Suprapubic skin (tissue), 4 donors: ENCODE results near the gene LMBR1. TPM values are rescaled to one million over a fixed set of nuclear protein-coding genes. Genes with fewer than 3 reads are reported as not detected.

Experiments used
- DNase-seq, 2 donors: peaks; one replicate each; pipeline ENCODE4 v3.0.0-alpha.2; 2019; ENCODE audit warnings: low spot score in 2 of 2
- H3K27ac ChIP-seq: fragments of 200-600 bp; sonication (generic); one replicate; pipeline ENCODE4 v1.5.1; 2019
- H3K27me3 ChIP-seq: fragments of 200-600 bp; sonication (generic); one replicate; pipeline ENCODE4 v1.5.1; 2019
- H3K36me3 ChIP-seq: fragments of 200-600 bp; sonication (generic); one replicate; pipeline ENCODE4 v1.5.1; 2019
- H3K4me1 ChIP-seq: fragments of 200-600 bp; sonication (generic); one replicate; pipeline ENCODE4 v1.5.1; 2019
- H3K4me3 ChIP-seq: fragments of 200-600 bp; sonication (generic); one replicate; pipeline ENCODE4 v1.5.1; 2019; ENCODE audit warnings: mild to moderate bottlenecking
- H3K9me3 ChIP-seq: fragments of 200-600 bp; sonication (generic); one replicate; pipeline ENCODE4 v1.5.1; 2019
- EP300 ChIP-seq: sonication (generic); formaldehyde crosslinking; IDR thresholded peaks from one replicate; pipeline ENCODE4 v1.6.1; 2017; ENCODE audit warnings: antibody characterized with exemption
- POLR2A ChIP-seq, 2 donors: fragments of 450-650 bp; IDR thresholded peaks; one replicate each; pipeline ENCODE4 v1.6.1; 2017; ENCODE audit warnings: antibody characterized with exemption in 2 of 2, mild to moderate bottlenecking in 2 of 2, moderate library complexity in 2 of 2
- POLR2AphosphoS5 ChIP-seq, 3 donors: sonication (generic); formaldehyde crosslinking; IDR thresholded peaks; one replicate each; pipeline ENCODE4 v1.6.1; 2017; ENCODE audit warnings: antibody characterized with exemption in 3 of 3
- WGBS: methylation state at CpG from one replicate; pipeline ENCODE4 v1.1.5; 2018; 5-methylcytosine and 5-hydroxymethylcytosine counted together
- total RNA-seq, 4 donors: library from RNA; depleted of rRNA; stranded (reverse); fragments of >200 nt; gene quantifications; one replicate each; pipeline ENCODE4 v1.1.0, GENCODE V29; 2016
- TF ChIP-seq, protein P1 (sequence below), 2 donors: fragments of 200-600 bp in 1 of 2; fragments of 450-650 bp in 1 of 2; sonication (generic) in 1 of 2; IDR thresholded peaks; one replicate each; pipeline ENCODE4 v1.5.1; 2016 to 2019; ENCODE audit warnings: antibody characterized with exemption in 2 of 2, mild to moderate bottlenecking in 1 of 2, moderate library complexity in 1 of 2

The LMBR1 gene
- total RNA-seq, 4 donors from 2014 or later: 48.7 to 104 (median 59.1) TPM

DNA sequence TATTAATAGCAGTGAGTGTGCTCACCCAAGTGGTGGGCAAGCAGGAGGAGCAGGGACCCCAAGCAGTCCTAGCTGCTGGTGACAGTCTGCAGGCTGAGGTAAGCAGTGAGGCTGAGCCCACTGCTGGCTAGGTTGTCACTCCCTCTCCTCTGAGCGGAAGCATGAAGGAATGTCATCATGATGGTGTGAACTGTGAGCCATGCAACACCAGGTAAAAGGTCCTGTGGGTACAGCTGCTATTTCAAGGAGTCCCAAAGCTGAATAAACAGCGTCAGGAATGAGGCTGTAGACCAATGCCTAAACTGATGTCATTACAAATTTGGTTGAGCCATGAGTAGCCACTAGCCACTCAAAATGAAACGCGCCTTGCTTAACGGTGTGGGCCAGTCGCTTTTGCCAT lies 126.3 kb downstream of the LMBR1 start:
- Histone ChIP-seq H3K9me3 (no peaks in the 10 kb centered on the region), H3K27ac (no peak overlapping the region), H3K36me3 (peaks cover 7% of the 10 kb centered on the region), H3K4me1 (no peaks in the 10 kb centered on the region), H3K27me3 (no peaks in the 10 kb centered on the region), H3K4me3 (no peak overlapping the region)
- TF ChIP-seq, protein P1, sequence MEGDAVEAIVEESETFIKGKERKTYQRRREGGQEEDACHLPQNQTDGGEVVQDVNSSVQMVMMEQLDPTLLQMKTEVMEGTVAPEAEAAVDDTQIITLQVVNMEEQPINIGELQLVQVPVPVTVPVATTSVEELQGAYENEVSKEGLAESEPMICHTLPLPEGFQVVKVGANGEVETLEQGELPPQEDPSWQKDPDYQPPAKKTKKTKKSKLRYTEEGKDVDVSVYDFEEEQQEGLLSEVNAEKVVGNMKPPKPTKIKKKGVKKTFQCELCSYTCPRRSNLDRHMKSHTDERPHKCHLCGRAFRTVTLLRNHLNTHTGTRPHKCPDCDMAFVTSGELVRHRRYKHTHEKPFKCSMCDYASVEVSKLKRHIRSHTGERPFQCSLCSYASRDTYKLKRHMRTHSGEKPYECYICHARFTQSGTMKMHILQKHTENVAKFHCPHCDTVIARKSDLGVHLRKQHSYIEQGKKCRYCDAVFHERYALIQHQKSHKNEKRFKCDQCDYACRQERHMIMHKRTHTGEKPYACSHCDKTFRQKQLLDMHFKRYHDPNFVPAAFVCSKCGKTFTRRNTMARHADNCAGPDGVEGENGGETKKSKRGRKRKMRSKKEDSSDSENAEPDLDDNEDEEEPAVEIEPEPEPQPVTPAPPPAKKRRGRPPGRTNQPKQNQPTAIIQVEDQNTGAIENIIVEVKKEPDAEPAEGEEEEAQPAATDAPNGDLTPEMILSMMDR (IDR thresholded peaks at IDR 0.05): no peak
- no peak for TF ChIP-seq POLR2AphosphoS5 (IDR thresholded peaks at IDR 0.05)
- no peak for TF ChIP-seq POLR2A (IDR thresholded peaks at IDR 0.05)
- TF ChIP-seq EP300: no peak
- WGBS: 94% methylated on average over 6 of the region's 6 CpGs
- DNase-seq: no peak

DNA sequence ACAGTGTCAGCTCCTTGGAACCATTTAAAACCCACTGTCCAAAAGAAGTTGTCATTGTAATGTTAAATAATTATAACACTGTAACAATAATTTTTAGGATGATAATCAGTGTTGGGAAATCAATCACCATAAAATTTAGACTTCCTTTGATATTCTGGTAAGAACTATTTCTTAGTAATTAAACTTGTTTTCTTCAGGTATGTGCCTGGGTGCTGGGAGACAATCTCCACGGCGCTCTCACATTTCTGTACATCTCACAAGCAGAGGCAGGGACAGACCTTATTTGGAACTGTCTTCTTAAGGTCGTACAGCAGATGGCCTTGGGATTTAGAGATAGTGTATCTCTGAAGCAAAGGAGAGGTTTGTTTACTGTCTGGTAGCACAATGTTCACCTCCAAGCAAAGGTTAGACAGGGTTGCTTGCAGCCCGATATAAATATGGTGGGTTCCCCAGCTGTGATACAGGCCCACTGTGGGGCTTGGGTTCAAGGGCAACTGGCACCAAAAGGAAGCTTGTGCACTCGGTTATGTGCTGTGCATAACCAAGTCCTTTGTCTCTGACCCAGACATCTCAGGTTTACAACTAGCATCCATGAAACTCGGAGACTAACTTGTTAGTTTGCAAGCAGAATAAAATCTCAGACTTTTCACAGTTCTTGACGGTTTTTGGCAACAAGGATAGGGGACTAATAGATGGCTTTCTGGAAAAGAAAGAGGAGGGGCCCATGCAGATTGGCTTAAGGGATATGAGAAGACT lies 126.9 kb downstream of the LMBR1 start:
- H3K36me3 ChIP-seq: peaks cover 7% of the 10 kb centered on the region
- no peak overlapping the region for H3K27ac ChIP-seq
- H3K4me3 ChIP-seq: no peak overlapping the region
- H3K27me3 ChIP-seq: no peaks in the 10 kb centered on the region
- no peaks in the 10 kb centered on the region for H3K4me1 ChIP-seq
- H3K9me3 ChIP-seq: no peaks in the 10 kb centered on the region
- WGBS: 84% methylated on average over 7 of the region's 7 CpGs
- TF ChIP-seq EP300 (no peak), POLR2AphosphoS5 (IDR thresholded peaks at IDR 0.05) (no peak), POLR2A (IDR thresholded peaks at IDR 0.05) (no peak)
- TF ChIP-seq, protein P1 (IDR thresholded peaks at IDR 0.05): no peak
- no peak for DNase-seq

DNA sequence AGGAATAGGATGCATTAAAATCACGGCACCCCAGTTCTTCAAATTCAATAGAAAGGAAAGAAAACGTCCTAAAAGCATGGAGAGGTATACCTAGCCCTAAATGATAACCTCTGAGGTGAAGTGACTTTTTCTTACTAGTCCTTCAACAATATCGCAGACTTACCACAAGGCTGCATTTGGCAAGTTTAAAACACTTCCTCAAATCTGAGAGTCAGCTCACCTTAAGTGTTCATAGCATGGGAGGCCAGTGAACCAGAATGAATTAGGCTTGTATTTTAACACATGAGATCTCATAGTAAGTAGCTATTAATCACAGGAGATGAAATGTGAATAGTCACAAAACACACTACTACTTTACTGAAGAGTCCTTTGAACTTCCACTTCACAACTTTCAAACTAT lies 128.2 kb downstream of the LMBR1 start:
- no peak for DNase-seq
- 95% methylated on average over 3 of the region's 3 CpGs for WGBS
- no peak overlapping the region for H3K27ac ChIP-seq
- peaks cover 16% of the 10 kb centered on the region for H3K36me3 ChIP-seq
- no peaks in the 10 kb centered on the region for H3K27me3 ChIP-seq
- H3K4me3 ChIP-seq: no peak overlapping the region
- TF ChIP-seq, protein P1 (IDR thresholded peaks at IDR 0.05): no peak
- no peak for TF ChIP-seq POLR2A (IDR thresholded peaks at IDR 0.05)
- no peak for TF ChIP-seq POLR2AphosphoS5 (IDR thresholded peaks at IDR 0.05)
- TF ChIP-seq EP300: no peak
- H3K4me1 ChIP-seq: no peaks in the 10 kb centered on the region
- no peaks in the 10 kb centered on the region for H3K9me3 ChIP-seq

DNA sequence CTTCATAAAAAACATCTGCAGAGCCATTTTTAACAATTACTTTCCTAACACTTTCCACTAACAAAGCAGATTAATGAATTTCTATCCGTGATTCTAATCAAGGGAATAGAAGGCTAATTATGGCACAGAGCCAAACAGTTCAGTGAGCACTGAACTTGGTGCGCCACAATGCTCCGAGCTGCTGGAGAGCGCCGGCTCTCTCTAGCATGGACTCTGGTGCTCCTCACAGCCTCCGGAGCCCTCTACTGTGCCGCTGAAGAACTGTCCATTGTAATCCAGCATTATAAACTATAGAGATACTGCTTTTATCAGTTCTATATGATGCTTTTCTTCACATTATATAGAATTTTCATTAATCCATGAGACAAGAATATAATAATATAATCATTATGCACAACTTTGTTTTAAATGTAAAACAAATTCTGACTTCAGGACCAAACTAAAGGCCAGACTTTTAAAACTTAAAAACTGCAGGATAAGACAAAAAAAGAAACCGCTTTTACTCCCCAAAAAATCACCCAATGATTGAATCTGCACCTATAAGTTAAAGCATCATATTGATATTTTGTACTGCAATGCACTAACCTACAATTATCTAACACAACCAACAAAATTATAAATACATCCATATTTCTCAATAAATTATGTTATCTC lies 128.8 kb downstream of the LMBR1 start:
- DNase-seq: no peak

More for the DNA sequence above, 128.8 kb downstream of the LMBR1 start:
- Histone ChIP-seq H3K36me3 (peaks cover 20% of the 10 kb centered on the region), H3K4me1 (no peaks in the 10 kb centered on the region), H3K4me3 (no peak overlapping the region), H3K27ac (no peak overlapping the region), H3K9me3 (no peaks in the 10 kb centered on the region), H3K27me3 (no peaks in the 10 kb centered on the region)
- TF ChIP-seq POLR2AphosphoS5 (IDR thresholded peaks at IDR 0.05): no peak
- TF ChIP-seq, protein P1 (IDR thresholded peaks at IDR 0.05): peak in 1 of 2 donors; percentile 43
- 20% methylated on average over 8 of the region's 8 CpGs for WGBS
